Stimulated activated CD8-positive, alpha-beta memory T cell treated with anti-CD3 and anti-CD28 coated beads, Interleukin-2, amount 100 ng/mL, for 48 hours (primary cell): ENCODE results near the gene CHD5.
"Not testable (repeated sequence)": the region's sequence is repeated elsewhere in the genome, so short reads cannot be mapped to it uniquely, and the experiment has no call there.

Experiments
- DNase-seq, 2 donors: peaks; one replicate each; pipeline ENCODE4 v3.0.0-alpha.2; 2020; ENCODE audit warnings: low read depth in 2 of 2

Gene CHD5

GRCh38 chr1:6086358-6086757 is 93.8 kb downstream of the CHD5 start:
- no peak for DNase-seq

- DNase-seq = no peak
Measured at GRCh38 chr1:6085666-6086065, 94.5 kb downstream of the CHD5 start.

GRCh38 chr1:6084781-6085495 is 95.2 kb downstream of the CHD5 start:
- no peak for DNase-seq

GRCh38 chr1:6083801-6084446 is 96.2 kb downstream of the CHD5 start:
- no peak for DNase-seq

GRCh38 chr1:6083385-6083784 is 96.7 kb downstream of the CHD5 start:
- DNase-seq = no peak

- DNase-seq = no peak
Measured at GRCh38 chr1:6082430-6082971, 97.6 kb downstream of the CHD5 start.

- DNase-seq = no peak
Measured at GRCh38 chr1:6081901-6082300, 98.2 kb downstream of the CHD5 start.

- DNase-seq = no peak
Measured at GRCh38 chr1:6080469-6080868, 99.7 kb downstream of the CHD5 start.

GRCh38 chr1:6077919-6078318 is 102.2 kb downstream of the CHD5 start:
- DNase-seq = no peak

GRCh38 chr1:6077506-6077905 is 102.6 kb downstream of the CHD5 start:
- no peak for DNase-seq

- DNase-seq = not testable (repeated sequence)
Measured at GRCh38 chr1:6077061-6077460, 103.1 kb downstream of the CHD5 start.

GRCh38 chr1:6075748-6076147 is 104.4 kb downstream of the CHD5 start:
- no peak for DNase-seq

GRCh38 chr1:6074192-6074901 is 105.8 kb downstream of the CHD5 start:
- no peak for DNase-seq

- no peak for DNase-seq
Measured at GRCh38 chr1:6073480-6074053, 106.6 kb downstream of the CHD5 start.

GRCh38 chr1:6072774-6073479 is 107.2 kb downstream of the CHD5 start:
- DNase-seq = no peak

GRCh38 chr1:6071219-6071618 is 108.9 kb downstream of the CHD5 start:
- DNase-seq = no peak

GRCh38 chr1:6070450-6070974 is 109.6 kb downstream of the CHD5 start:
- no peak for DNase-seq

- no peak for DNase-seq
Measured at GRCh38 chr1:6069573-6069972, 110.5 kb downstream of the CHD5 start.

- no peak for DNase-seq
Measured at GRCh38 chr1:6068932-6069331, 111.2 kb downstream of the CHD5 start.

- no peak for DNase-seq
Measured at GRCh38 chr1:6068073-6068472, 112.0 kb downstream of the CHD5 start.

- DNase-seq = no peak
Measured at GRCh38 chr1:6066680-6067079, 113.4 kb downstream of the CHD5 start.
